Measurements from ENCODE around the gene ADARB2. TPM values are rescaled to one million over a fixed set of nuclear protein-coding genes. Genes with fewer than 3 reads are reported as not detected.

The ADARB2 gene
- total and polyA plus RNA-seq, 2 experiments from 2014 or later = 0.13 to 0.48 TPM

- Histone ChIP-seq H3K9me2 (replicated peaks; ENCODE audit: insufficient read depth) (no peaks in the 10 kb centered on the region), H3K79me2 (no peaks in the 10 kb centered on the region), H3K9me3 (ENCODE audit: low read depth) (no peaks in the 10 kb centered on the region), H3K4me3 (no peak overlapping the region), H2AFZ (no peak overlapping the region), H3K27ac (no peak overlapping the region), H3K27me3 (no peaks in the 10 kb centered on the region), H3K36me3 (replicated peaks; ENCODE audit: insufficient read depth, low read depth) (no peaks in the 10 kb centered on the region), H3K4me1 (ENCODE audit: insufficient read depth) (no peaks in the 10 kb centered on the region), H4K20me1 (ENCODE audit: insufficient read depth, poor library complexity, severe bottlenecking) (no peaks in the 10 kb centered on the region), H3K4me2 (no peak overlapping the region)
- TF ChIP-seq EZH2 (IDR thresholded peaks at IDR 0.05; ENCODE audit: borderline replicate concordance) (no peak), EZH2phosphoT487 (IDR thresholded peaks at IDR 0.05; ENCODE audit: low read depth, severe bottlenecking, unreplicated experiment) (no peak), CTCF (IDR thresholded peaks at IDR 0.05; ENCODE audit: poor library complexity) (no peak)
- 91% methylated on average over 35 of the region's 35 CpGs for WGBS (ENCODE audit: low lambda C conversion rate, missing lambda C conversion rate)
- no peak for DNase-seq (ENCODE audit: low spot score)
Observed at GRCh38 chr10:1401071-1401965, 336.0 kb downstream of the ADARB2 start.

GRCh38 chr10:1400101-1401070 is 336.9 kb downstream of the ADARB2 start:
- no peaks in the 10 kb centered on the region for H4K20me1 ChIP-seq (ENCODE audit: insufficient read depth, poor library complexity, severe bottlenecking)
- H3K27ac ChIP-seq = peak overlapping the region; percentile 6
- H3K9me3 ChIP-seq (ENCODE audit: low read depth) = no peaks in the 10 kb centered on the region
- DNase-seq (ENCODE audit: low spot score) = peak; percentile 32
- no peak overlapping the region for H3K4me3 ChIP-seq
- TF ChIP-seq EZH2 (IDR thresholded peaks at IDR 0.05; ENCODE audit: borderline replicate concordance) (no peak), CTCF (IDR thresholded peaks at IDR 0.05; ENCODE audit: poor library complexity) (no peak), EZH2phosphoT487 (IDR thresholded peaks at IDR 0.05; ENCODE audit: low read depth, severe bottlenecking, unreplicated experiment) (no peak)
- H3K36me3 ChIP-seq (replicated peaks; ENCODE audit: insufficient read depth, low read depth) = no peaks in the 10 kb centered on the region
- no peak overlapping the region for H3K4me2 ChIP-seq
- no peaks in the 10 kb centered on the region for H3K9me2 ChIP-seq (replicated peaks; ENCODE audit: insufficient read depth)
- no peaks in the 10 kb centered on the region for H3K79me2 ChIP-seq
- WGBS (ENCODE audit: low lambda C conversion rate, missing lambda C conversion rate) = 64% methylated on average over 30 of the region's 30 CpGs
- H3K4me1 ChIP-seq (ENCODE audit: insufficient read depth) = no peaks in the 10 kb centered on the region
- no peaks in the 10 kb centered on the region for H3K27me3 ChIP-seq
- H2AFZ ChIP-seq = no peak overlapping the region

- Histone ChIP-seq H3K36me3 (replicated peaks; ENCODE audit: insufficient read depth, low read depth) (no peaks in the 10 kb centered on the region), H3K4me2 (no peak overlapping the region), H3K4me3 (no peak overlapping the region), H3K27me3 (no peaks in the 10 kb centered on the region), H2AFZ (no peak overlapping the region), H3K79me2 (no peaks in the 10 kb centered on the region), H3K9me2 (replicated peaks; ENCODE audit: insufficient read depth) (no peaks in the 10 kb centered on the region), H3K9me3 (ENCODE audit: low read depth) (no peaks in the 10 kb centered on the region), H3K27ac (no peak overlapping the region), H4K20me1 (ENCODE audit: insufficient read depth, poor library complexity, severe bottlenecking) (no peaks in the 10 kb centered on the region), H3K4me1 (ENCODE audit: insufficient read depth) (no peaks in the 10 kb centered on the region)
- 74% methylated on average over 11 of the region's 11 CpGs for WGBS (ENCODE audit: low lambda C conversion rate, missing lambda C conversion rate)
- no peak for DNase-seq (ENCODE audit: low spot score)
- TF ChIP-seq EZH2phosphoT487 (IDR thresholded peaks at IDR 0.05; ENCODE audit: low read depth, severe bottlenecking, unreplicated experiment) = no peak
- TF ChIP-seq EZH2 (IDR thresholded peaks at IDR 0.05; ENCODE audit: borderline replicate concordance) = no peak
- no peak for TF ChIP-seq CTCF (IDR thresholded peaks at IDR 0.05; ENCODE audit: poor library complexity)
Observed at GRCh38 chr10:1399431-1400100, 337.8 kb downstream of the ADARB2 start.

Measured in hepatocyte (in vitro differentiated cells).